HG03565 (cell line): ENCODE measurements around the gene ANK3.

ENCODE experiments used
- ATAC-seq: cut with Tn5 transposase; IDR thresholded peaks from one replicate; pipeline ENCODE4 v1.9.1; 2021; ENCODE audit warnings: mild to moderate bottlenecking, moderate library complexity; ENCODE audit not compliant: unreplicated experiment

ANK3 gene

GRCh38 chr10:60283397-60283796 is 106.3 kb downstream of the ANK3 start:
- ATAC-seq: no peak

- ATAC-seq: no peak
These were observed 106.8 kb downstream of the ANK3 start for GRCh38 chr10:60282771-60283353.

GRCh38 chr10:60281792-60282353 is 107.8 kb downstream of the ANK3 start:
- ATAC-seq: no peak

- ATAC-seq: no peak
These were observed 108.3 kb downstream of the ANK3 start for GRCh38 chr10:60281331-60281730.

- ATAC-seq: no peak
These were observed 109.2 kb downstream of the ANK3 start for GRCh38 chr10:60280475-60280874.

GRCh38 chr10:60277656-60278055 is 112.0 kb downstream of the ANK3 start:
- ATAC-seq: no peak

- no peak for ATAC-seq
These were observed 113.4 kb downstream of the ANK3 start for GRCh38 chr10:60276232-60276631.

- ATAC-seq: no peak
These were observed 118.2 kb downstream of the ANK3 start for GRCh38 chr10:60271319-60272040.

GRCh38 chr10:60270426-60270825 is 119.2 kb downstream of the ANK3 start:
- no peak for ATAC-seq

- no peak for ATAC-seq
These were observed 121.9 kb downstream of the ANK3 start for GRCh38 chr10:60267802-60268201.

GRCh38 chr10:60266513-60266912 is 123.2 kb downstream of the ANK3 start:
- ATAC-seq: no peak

- ATAC-seq: no peak
These were observed 127.0 kb downstream of the ANK3 start for GRCh38 chr10:60262647-60263126.

- ATAC-seq: no peak
These were observed 129.4 kb downstream of the ANK3 start for GRCh38 chr10:60260321-60260720.

- ATAC-seq: no peak
These were observed 131.3 kb downstream of the ANK3 start for GRCh38 chr10:60258429-60258797.

GRCh38 chr10:60257767-60258428 is 131.8 kb downstream of the ANK3 start:
- ATAC-seq: no peak

GRCh38 chr10:60254776-60255175 is 134.9 kb downstream of the ANK3 start:
- no peak for ATAC-seq

GRCh38 chr10:60253484-60253883 is 136.2 kb downstream of the ANK3 start:
- no peak for ATAC-seq

- ATAC-seq: no peak
These were observed 137.0 kb downstream of the ANK3 start for GRCh38 chr10:60252688-60253087.

- no peak for ATAC-seq
These were observed 143.3 kb downstream of the ANK3 start for GRCh38 chr10:60246382-60246781.

GRCh38 chr10:60239228-60239627 is 150.4 kb downstream of the ANK3 start:
- no peak for ATAC-seq

GRCh38 chr10:60238759-60239100 is 150.9 kb downstream of the ANK3 start:
- ATAC-seq: no peak
